SK-N-SH (cell line): ENCODE measurements around the gene TTC16. TPM values are rescaled to one million over a fixed set of nuclear protein-coding genes. Genes with fewer than 3 reads are reported as not detected.

Source experiments
- CTCF ChIA-PET: fragments of 300-600, 350-600 bp; formaldehyde crosslinking; extraction: SDS; loops from one replicate; lab custom pipeline; 2021; lab: Yijun Ruan, JAX
- POLR2A ChIA-PET: fragments of 350-600 bp; sonication (Branson Sonifier 250); formaldehyde crosslinking; extraction: SDS; loops from one replicate; lab custom pipeline; 2020; ENCODE audit warnings: antibody characterized with exemption, inconsistent platforms; lab: Yijun Ruan, JAX
- DNase-seq: peaks from one replicate; pipeline ENCODE4 v3.0.0; 2012
- H2AFZ ChIP-seq: fragments of 200-600 bp; sonication (generic); 2 replicates; pipeline ENCODE4 v1.8.1; 2016; ENCODE audit warnings: antibody characterized with exemption, mild to moderate bottlenecking, low read depth
- H3F3A ChIP-seq: fragments of 200-600 bp; sonication (generic); replicated peaks from 2 replicates; pipeline ENCODE3; 2016; ENCODE audit warnings: antibody characterized with exemption, mild to moderate bottlenecking; ENCODE audit not compliant: insufficient read depth
- H3K27ac ChIP-seq, 2 experiments: fragments of 200-500 bp in 1 of 2; fragments of 200-600 bp in 1 of 2; sonication (Bioruptor generic) in 1 of 2; sonication (generic), shearing (Covaris generic) in 1 of 2; 2 replicates each; pipeline versions ENCODE4 v1.5.1 to v1.6.1; 2014 to 2016; ENCODE audit warnings: low read depth in 2 of 2, inconsistent platforms in 1 of 2, low read length in 1 of 2, mild to moderate bottlenecking in 1 of 2, mixed read lengths in 1 of 2
- H3K27me3 ChIP-seq: fragments of 200-600 bp; sonication (generic), shearing (Covaris generic); 2 replicates; pipeline ENCODE4 v1.6.1; 2016; ENCODE audit warnings: mixed run types; ENCODE audit not compliant: insufficient read depth
- H3K36me3 ChIP-seq, 2 experiments: fragments of 200-500 bp in 1 of 2; fragments of 200-600 bp in 1 of 2; sonication (Bioruptor generic) in 1 of 2; sonication (generic) in 1 of 2; replicated peaks in 1 of 2; 2 replicates each; pipeline versions ENCODE3 to v1.5.1; 2014 to 2016; ENCODE audit warnings: low read length in 1 of 2, mild to moderate bottlenecking in 1 of 2; ENCODE audit not compliant: insufficient read depth in 2 of 2, control insufficient read depth in 1 of 2
- H3K4me1 ChIP-seq, 2 experiments: fragments of 200-500 bp in 1 of 2; fragments of 200-600 bp in 1 of 2; sonication (Bioruptor generic) in 1 of 2; sonication (generic), shearing (Covaris generic) in 1 of 2; 2 replicates each; pipeline versions ENCODE4 v1.5.1 to v1.6.1; 2014 to 2016; ENCODE audit warnings: low read depth in 1 of 2, low read length in 1 of 2, mixed run types in 1 of 2; ENCODE audit not compliant: insufficient read depth in 2 of 2, control insufficient read depth in 1 of 2
- H3K4me2 ChIP-seq: fragments of 200-600 bp; sonication (generic), shearing (Covaris generic); 2 replicates; pipeline ENCODE4 v1.6.1; 2017; ENCODE audit warnings: mixed run types
- H3K4me3 ChIP-seq, 2 experiments: fragments of 200-500 bp in 1 of 2; fragments of 200-600 bp in 1 of 2; sonication (Bioruptor generic) in 1 of 2; sonication (generic), shearing (Covaris generic) in 1 of 2; 2 replicates each; pipeline versions ENCODE4 v1.5.1 to v1.8.1; 2014 to 2016; ENCODE audit warnings: low read depth in 2 of 2, inconsistent platforms in 1 of 2, low read length in 1 of 2, mild to moderate bottlenecking in 1 of 2, mixed read lengths in 1 of 2, moderate library complexity in 1 of 2
- H3K79me2 ChIP-seq: fragments of 200-600 bp; sonication (generic); 2 replicates; pipeline ENCODE4 v1.8.1; 2017; ENCODE audit warnings: mild to moderate bottlenecking; ENCODE audit not compliant: insufficient read depth
- H3K9ac ChIP-seq: fragments of 200-600 bp; sonication (generic); 2 replicates; pipeline ENCODE4 v1.6.1; 2017; ENCODE audit warnings: mixed run types
- H3K9me2 ChIP-seq: fragments of 200-600 bp; sonication (generic); 2 replicates; pipeline ENCODE4 v1.6.1; 2017; ENCODE audit warnings: mixed run types
- H3K9me3 ChIP-seq: fragments of 200-600 bp; sonication (generic); 2 replicates; pipeline ENCODE4 v1.6.1; 2017; ENCODE audit warnings: mixed run types, mild to moderate bottlenecking, moderate library complexity
- H4K20me1 ChIP-seq: fragments of 200-600 bp; sonication (generic); 2 replicates; pipeline ENCODE4 v1.6.1; 2017; ENCODE audit warnings: mild to moderate bottlenecking, mixed run types; ENCODE audit not compliant: insufficient read depth
- CHD2 ChIP-seq: fragments of 150-350 bp; IDR thresholded peaks from 2 replicates; pipeline ENCODE4 v1.6.1; 2018; ENCODE audit warnings: low read length; ENCODE audit not compliant: partially characterized antibody
- CTCF ChIP-seq: fragments of 200-600 bp; sonication (generic); IDR thresholded peaks from 2 replicates; pipeline ENCODE4 v1.6.1; 2017; ENCODE audit warnings: antibody characterized with exemption, mild to moderate bottlenecking, moderate library complexity
- ELF1 ChIP-seq: IDR thresholded peaks from 2 replicates; pipeline ENCODE4 v1.4.0; 2012
- EP300 ChIP-seq, 2 experiments: IDR thresholded peaks; 2 replicates each; pipeline versions ENCODE4 v1.4.0 to v1.6.1; 2012; ENCODE audit warnings: borderline replicate concordance in 1 of 2, low read depth in 1 of 2, low read length in 1 of 2
- FOXJ3 ChIP-seq: sonication (generic); formaldehyde crosslinking; IDR thresholded peaks from 2 replicates; pipeline ENCODE4 v1.5.1; 2020; ENCODE audit warnings: mild to moderate bottlenecking, missing genetic modification reagents
- GABPA ChIP-seq: IDR thresholded peaks from 2 replicates; pipeline ENCODE4 v1.4.0; 2012; ENCODE audit warnings: low read depth, mild to moderate bottlenecking
- GATA2 ChIP-seq: sonication (generic); formaldehyde crosslinking; IDR thresholded peaks from 2 replicates; pipeline ENCODE4 v1.5.0; 2020; ENCODE audit warnings: mild to moderate bottlenecking, missing genetic modification reagents
- MAX ChIP-seq: IDR thresholded peaks from 2 replicates; pipeline ENCODE4 v1.4.0; 2012; ENCODE audit warnings: low read depth
- NFIC ChIP-seq: IDR thresholded peaks from 2 replicates; pipeline ENCODE4 v1.4.0; 2012; ENCODE audit warnings: borderline replicate concordance
- NRF1 ChIP-seq: IDR thresholded peaks from 2 replicates; pipeline ENCODE4 v1.6.1; 2012; ENCODE audit warnings: low read depth, mild to moderate bottlenecking, low read length
- POLR2AphosphoS5 ChIP-seq: IDR thresholded peaks from 2 replicates; pipeline ENCODE4 v1.6.1; 2012; ENCODE audit warnings: low read depth, low read length
- RAD21 ChIP-seq: IDR thresholded peaks from 2 replicates; pipeline ENCODE4 v1.6.1; 2012; ENCODE audit warnings: mild to moderate bottlenecking, low read length
- REST ChIP-seq: IDR thresholded peaks from 2 replicates; pipeline ENCODE4 v1.6.1; 2012; ENCODE audit warnings: mild to moderate bottlenecking, low read depth, low read length, moderate library complexity
- RFX5 ChIP-seq: IDR thresholded peaks from 2 replicates; pipeline ENCODE4 v1.6.1; 2012; ENCODE audit warnings: mild to moderate bottlenecking, improper control_type of control experiment, low read length
- SIN3A ChIP-seq: IDR thresholded peaks from 2 replicates; pipeline ENCODE4 v1.6.1; 2012; ENCODE audit warnings: low read depth, mild to moderate bottlenecking, low read length, moderate library complexity, borderline replicate concordance
- TCF12 ChIP-seq: IDR thresholded peaks from 2 replicates; pipeline ENCODE4 v1.4.0; 2012
- TEAD4 ChIP-seq: IDR thresholded peaks from 2 replicates; pipeline ENCODE4 v1.4.0; 2012; ENCODE audit warnings: mild to moderate bottlenecking, borderline replicate concordance; ENCODE audit not compliant: insufficient read depth
- USF1 ChIP-seq: IDR thresholded peaks from 2 replicates; pipeline ENCODE4 v1.4.0; 2012; ENCODE audit warnings: low read depth, borderline replicate concordance
- YY1 ChIP-seq: IDR thresholded peaks from 2 replicates; pipeline ENCODE4 v1.4.0; 2012; ENCODE audit warnings: low read depth, mild to moderate bottlenecking
- ZBTB33 ChIP-seq: IDR thresholded peaks from 2 replicates; pipeline ENCODE4 v1.4.0; 2012; ENCODE audit warnings: low read depth, borderline replicate concordance
- WGBS: methylation state at CpG from one replicate; pipeline ENCODE4 v1.1.6; 2017; ENCODE audit warnings: low lambda C conversion rate; 5-methylcytosine and 5-hydroxymethylcytosine counted together
- polyA plus RNA-seq, 3 experiments: library from polyadenylated mRNA; depleted of rRNA; stranded (reverse); fragments of >200 nt; gene quantifications; 2 replicates each; pipeline ENCODE4 v1.2.3, GENCODE V29; 2012

The TTC16 gene
- polyA plus RNA-seq, 1 of the 3 experiments (the other 2 are of a cell fraction): 0.05 TPM

GRCh38 chr9:127723444-127723843, 7.6 kb downstream of the TTC16 start:
- 81% methylated on average over 5 of the region's 5 CpGs for WGBS
- Histone ChIP-seq H3K9me3 (no peaks in the 10 kb centered on the region), H4K20me1 (no peaks in the 10 kb centered on the region), H2AFZ (no peak overlapping the region), H3K9me2 (no peaks in the 10 kb centered on the region), H3K4me2 (no peak overlapping the region), H3K4me1 (peaks cover 0 to 8% of the 10 kb centered on the region in 2 experiments; a peak in 1 of 4 replicates), H3K27ac (no peak overlapping the region), H3K4me3 (no peak overlapping the region), H3K36me3 (no peaks in the 10 kb centered on the region), H3K79me2 (no peaks in the 10 kb centered on the region), H3K9ac (no peak overlapping the region), H3K27me3 (no peaks in the 10 kb centered on the region), H3F3A (peaks cover 3% of the 10 kb centered on the region)
- DNase-seq: no peak
- ChIA-PET CTCF (interaction anchor here (1.1 to 2.4 kb wide), 3 partner anchors 11 to 134 kb away, joined by 3 to 17 read pairs (median 3); partner anchors contain the start of gene TOR2A), POLR2A (interaction anchor here (0.6 kb wide), 1 partner anchor 144 kb away, joined by 4 read pairs; no protein-coding TSS in a partner anchor)
- TF ChIP-seq ZBTB33 (no peak), CHD2 (no peak), NFIC (peak; percentile 31; the same call in 1 of the 2 replicates)

- ChIA-PET CTCF (interaction anchor here (1.0 to 1.4 kb wide), 3 partner anchors 8 to 135 kb away, joined by 3 to 5 read pairs (median 3); partner anchors contain the start of genes PTRH1, TOR2A and TTC16), POLR2A (interaction anchor here (0.6 kb wide), 1 partner anchor 143 kb away, joined by 4 read pairs; no protein-coding TSS in a partner anchor)
- H3K27ac ChIP-seq: no peak overlapping the region
- WGBS: 74% methylated on average over 11 of the region's 23 CpGs
- H3K9me2 ChIP-seq: no peaks in the 10 kb centered on the region
- no peak for DNase-seq
- H3K4me1 ChIP-seq: peaks cover 0 to 8% of the 10 kb centered on the region in 2 experiments; a peak in 1 of 4 replicates
- H2AFZ ChIP-seq: no peak overlapping the region
- H3K4me2 ChIP-seq: no peak overlapping the region
- H3K4me3 ChIP-seq: no peak overlapping the region
- H4K20me1 ChIP-seq: no peaks in the 10 kb centered on the region
- H3F3A ChIP-seq: peaks cover 3% of the 10 kb centered on the region
- H3K27me3 ChIP-seq: no peaks in the 10 kb centered on the region
- H3K9ac ChIP-seq: no peak overlapping the region
- no peaks in the 10 kb centered on the region for H3K79me2 ChIP-seq
- no peaks in the 10 kb centered on the region for H3K9me3 ChIP-seq
- H3K36me3 ChIP-seq: no peaks in the 10 kb centered on the region
- TF ChIP-seq YY1 (no peak), MAX (no peak), REST (no peak), EP300 (IDR thresholded peaks at IDR 0.05; ENCODE audit: borderline replicate concordance in 1 of 2, low read depth in 1 of 2, low read length in 1 of 2) (no peak), FOXJ3 (CRISPR knock-in tag) (no peak), USF1 (no peak), RAD21 (no peak), GABPA (no peak), TCF12 (no peak), ELF1 (no peak), NRF1 (no peak), GATA2 (no peak), SIN3A (no peak), RFX5 (no peak), NFIC (no peak), TEAD4 (no peak), POLR2AphosphoS5 (no peak), CTCF (no peak)
Observed at GRCh38 chr9:127724012-127724411, 8.1 kb downstream of the TTC16 start.
